Measurements from ENCODE around the gene EARS2. TPM values are rescaled to one million over a fixed set of nuclear protein-coding genes. Genes with fewer than 3 reads are reported as not detected.

EARS2 gene
- total RNA-seq, 1 experiment from 2014 or later: 50.1 TPM

- Histone ChIP-seq H4K20me1 (ENCODE audit: control insufficient read depth, insufficient read depth, insufficient read length) (no peaks in the 10 kb centered on the region), H3K9me3 (ENCODE audit: control insufficient read depth, low read depth, low read length) (no peaks in the 10 kb centered on the region), H3T11ph (ENCODE audit: low read length) (no peak overlapping the region), H3K9ac (ENCODE audit: extremely low read depth, insufficient read length, low read length) (no peak overlapping the region), H3K18ac (ENCODE audit: insufficient read length, low read depth, low read length) (no peak overlapping the region), H2BK12ac (ENCODE audit: insufficient read length, low read depth, low read length) (no peak overlapping the region), H2BK20ac (ENCODE audit: low read depth, low read length, poor library complexity, severe bottlenecking) (no peak overlapping the region), H3K4me2 (ENCODE audit: insufficient read depth, insufficient read length, low read length) (no peak overlapping the region), H3K56ac (ENCODE audit: insufficient read length, low read depth, low read length) (no peak overlapping the region), H3K27ac (ENCODE audit: insufficient read length, low read depth, low read length) (no peak overlapping the region), H2BK15ac (ENCODE audit: low read depth, low read length) (no peak overlapping the region), H4K8ac (replicated peaks; ENCODE audit: insufficient read length, low read depth, low read length) (no peak overlapping the region), H3K23ac (ENCODE audit: insufficient read length, low read depth, low read length) (no peak overlapping the region), H2AK5ac (ENCODE audit: insufficient read length, low read length) (no peak overlapping the region), H3K4ac (ENCODE audit: low read depth, low read length) (no peak overlapping the region), H4K91ac (ENCODE audit: insufficient read length, low read depth, low read length) (no peak overlapping the region), H3K79me1 (ENCODE audit: insufficient read depth, low read depth, low read length, poor library complexity, severe bottlenecking) (no peaks in the 10 kb centered on the region), H3K23me2 (ENCODE audit: insufficient read length, low read depth, low read length, poor library complexity, severe bottlenecking) (no peaks in the 10 kb centered on the region), H3K79me2 (ENCODE audit: insufficient read depth, low read length) (no peaks in the 10 kb centered on the region), H3K27me3 (ENCODE audit: insufficient read depth, low read length) (no peaks in the 10 kb centered on the region), H2BK120ac (ENCODE audit: low read depth, low read length, poor library complexity, severe bottlenecking) (no peak overlapping the region), H3K14ac (ENCODE audit: insufficient read depth, low read length) (no peak overlapping the region), H2BK5ac (ENCODE audit: insufficient read length, low read length) (no peak overlapping the region), H3K4me1 (ENCODE audit: insufficient read depth, low read length) (no peaks in the 10 kb centered on the region), H2AFZ (ENCODE audit: low read length) (no peak overlapping the region), H4K5ac (ENCODE audit: insufficient read length, low read depth, low read length) (no peak overlapping the region)
- Mint-ChIP-seq H3K9me3 (peaks cover 0 to 1% of the 10 kb centered on the region in 2 experiments; a peak in 1 of 5 replicates), H3K36me3 (ENCODE audit: insufficient read depth in 1 of 3, low read depth in 3 of 3) (peaks cover 10 to 55% (median 44%) of the 10 kb centered on the region in 3 experiments), H3K27me3 (ENCODE audit: low read depth) (no peaks in the 10 kb centered on the region; the same call in 1 of the 2 replicates), H3K27ac (no peak overlapping the region), H3K4me3 (no peak overlapping the region), H3K4me1 (no peaks in the 10 kb centered on the region)
- no peak for DNase-seq
- no CpG with 5 or more reads among the region's 4 CpGs for WGBS (ENCODE audit: extremely low coverage, insufficient read length, low lambda C conversion rate)
- TF ChIP-seq CTCF (conservative IDR thresholded peaks at IDR 0.05): no peak
Observed at GRCh38 chr16:23579371-23579770, 22.2 kb upstream of the EARS2 start.

All from H9 (cell line).